Liver (tissue), 3 donors: ENCODE results near the gene MAN2B1.

Source experiments
- CTCF ChIP-seq: fragments of 150-350 bp; IDR thresholded peaks from 2 replicates; pipeline ENCODE4 v1.5.1; 2017; ENCODE audit warnings: improper control_type of control experiment, low read depth, low read length; ENCODE audit not compliant: missing input control
- EGR1 ChIP-seq, 2 donors: IDR thresholded peaks; 2 replicates each; pipeline ENCODE4 v1.6.1; 2016 to 2018; ENCODE audit warnings: antibody characterized with exemption in 2 of 2, low read depth in 2 of 2
- FOXA2 ChIP-seq: IDR thresholded peaks from 2 replicates; pipeline ENCODE4 v1.6.1; 2016; ENCODE audit warnings: antibody characterized with exemption
- GABPA ChIP-seq, 2 donors: IDR thresholded peaks in 1 of 2; conservative IDR thresholded peaks in 1 of 2; 2 replicates each; pipeline ENCODE4 v1.6.1; 2016; ENCODE audit warnings: antibody characterized with exemption in 2 of 2, mild to moderate bottlenecking in 1 of 2, moderate library complexity in 1 of 2
- MAX ChIP-seq: IDR thresholded peaks from 2 replicates; pipeline ENCODE4 v1.6.1; 2016; ENCODE audit warnings: antibody characterized with exemption
- RAD21 ChIP-seq, 2 donors: IDR thresholded peaks; 2 replicates each; pipeline ENCODE4 v1.6.1; 2016; ENCODE audit warnings: antibody characterized with exemption in 2 of 2, mild to moderate bottlenecking in 2 of 2
- RXRA ChIP-seq, 2 donors: IDR thresholded peaks; 2 replicates each; pipeline ENCODE4 v1.6.1; 2017 to 2018; ENCODE audit warnings: antibody characterized with exemption in 2 of 2, mild to moderate bottlenecking in 1 of 2
- SP1 ChIP-seq: IDR thresholded peaks from 2 replicates; pipeline ENCODE4 v1.6.1; 2018; ENCODE audit warnings: antibody characterized with exemption, mild to moderate bottlenecking
- TAF1 ChIP-seq: conservative IDR thresholded peaks from 2 replicates; pipeline ENCODE4 v1.6.1; 2016; ENCODE audit warnings: antibody characterized with exemption, mild to moderate bottlenecking
- YY1 ChIP-seq: IDR thresholded peaks from 2 replicates; pipeline ENCODE4 v1.6.1; 2016; ENCODE audit warnings: antibody characterized with exemption, mild to moderate bottlenecking
- TF ChIP-seq, protein P1 (sequence below): IDR thresholded peaks from 2 replicates; pipeline ENCODE4 v1.6.1; 2016; ENCODE audit warnings: antibody characterized with exemption, mild to moderate bottlenecking
- TF ChIP-seq, protein P2 (sequence below): IDR thresholded peaks from 2 replicates; pipeline ENCODE4 v1.6.1; 2016; ENCODE audit warnings: antibody characterized with exemption
- donor health status: healthy.
- donor health status: healthy.

DNA sequence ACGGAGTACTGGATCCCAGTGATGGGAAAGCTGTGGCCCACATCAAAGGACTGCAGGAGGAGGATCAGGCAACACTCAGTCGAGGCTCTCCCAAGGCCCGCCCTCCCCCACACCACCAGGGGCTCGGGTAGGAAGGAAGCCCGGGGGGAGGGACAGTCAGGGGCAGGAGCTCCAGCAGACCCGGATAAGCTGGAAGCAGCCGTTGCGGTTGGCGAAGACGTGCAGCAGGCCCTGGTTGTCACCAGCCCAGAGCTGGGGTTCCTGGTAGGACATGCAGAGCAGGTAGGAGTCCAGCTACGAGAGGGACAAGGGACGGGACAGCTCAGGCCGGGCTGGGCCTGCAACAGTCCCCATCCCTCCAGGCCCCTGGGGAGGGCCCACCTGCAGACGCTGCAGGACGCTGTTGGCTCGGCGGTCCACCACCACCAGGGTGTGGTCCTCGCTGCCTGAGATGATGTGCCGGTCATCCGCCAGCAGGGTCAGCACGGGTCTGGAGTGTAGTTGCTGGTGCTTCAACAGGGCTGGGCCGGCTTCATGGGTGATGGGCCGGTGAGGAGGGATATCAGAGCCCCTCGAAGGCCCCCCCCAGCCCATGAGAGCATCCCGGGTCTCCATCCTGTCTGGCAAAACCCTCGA is 23.2 kb upstream of the MAN2B1 start:
- no peak for TF ChIP-seq RAD21 (IDR thresholded peaks at IDR 0.05)
- TF ChIP-seq, protein P1, sequence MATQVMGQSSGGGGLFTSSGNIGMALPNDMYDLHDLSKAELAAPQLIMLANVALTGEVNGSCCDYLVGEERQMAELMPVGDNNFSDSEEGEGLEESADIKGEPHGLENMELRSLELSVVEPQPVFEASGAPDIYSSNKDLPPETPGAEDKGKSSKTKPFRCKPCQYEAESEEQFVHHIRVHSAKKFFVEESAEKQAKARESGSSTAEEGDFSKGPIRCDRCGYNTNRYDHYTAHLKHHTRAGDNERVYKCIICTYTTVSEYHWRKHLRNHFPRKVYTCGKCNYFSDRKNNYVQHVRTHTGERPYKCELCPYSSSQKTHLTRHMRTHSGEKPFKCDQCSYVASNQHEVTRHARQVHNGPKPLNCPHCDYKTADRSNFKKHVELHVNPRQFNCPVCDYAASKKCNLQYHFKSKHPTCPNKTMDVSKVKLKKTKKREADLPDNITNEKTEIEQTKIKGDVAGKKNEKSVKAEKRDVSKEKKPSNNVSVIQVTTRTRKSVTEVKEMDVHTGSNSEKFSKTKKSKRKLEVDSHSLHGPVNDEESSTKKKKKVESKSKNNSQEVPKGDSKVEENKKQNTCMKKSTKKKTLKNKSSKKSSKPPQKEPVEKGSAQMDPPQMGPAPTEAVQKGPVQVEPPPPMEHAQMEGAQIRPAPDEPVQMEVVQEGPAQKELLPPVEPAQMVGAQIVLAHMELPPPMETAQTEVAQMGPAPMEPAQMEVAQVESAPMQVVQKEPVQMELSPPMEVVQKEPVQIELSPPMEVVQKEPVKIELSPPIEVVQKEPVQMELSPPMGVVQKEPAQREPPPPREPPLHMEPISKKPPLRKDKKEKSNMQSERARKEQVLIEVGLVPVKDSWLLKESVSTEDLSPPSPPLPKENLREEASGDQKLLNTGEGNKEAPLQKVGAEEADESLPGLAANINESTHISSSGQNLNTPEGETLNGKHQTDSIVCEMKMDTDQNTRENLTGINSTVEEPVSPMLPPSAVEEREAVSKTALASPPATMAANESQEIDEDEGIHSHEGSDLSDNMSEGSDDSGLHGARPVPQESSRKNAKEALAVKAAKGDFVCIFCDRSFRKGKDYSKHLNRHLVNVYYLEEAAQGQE, result no peak
- TF ChIP-seq CTCF, result no peak
- TF ChIP-seq GABPA (IDR thresholded peaks at IDR 0.05 in 1 of 2, conservative IDR thresholded peaks at IDR 0.05 in 1 of 2), result no peak
- TF ChIP-seq, protein P2, sequence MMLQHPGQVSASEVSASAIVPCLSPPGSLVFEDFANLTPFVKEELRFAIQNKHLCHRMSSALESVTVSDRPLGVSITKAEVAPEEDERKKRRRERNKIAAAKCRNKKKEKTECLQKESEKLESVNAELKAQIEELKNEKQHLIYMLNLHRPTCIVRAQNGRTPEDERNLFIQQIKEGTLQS, result no peak
- TF ChIP-seq YY1, result no peak
- TF ChIP-seq SP1, result no peak
- TF ChIP-seq RXRA (IDR thresholded peaks at IDR 0.05), result no peak
- no peak for TF ChIP-seq MAX
- TF ChIP-seq TAF1, result no peak
- TF ChIP-seq EGR1 (IDR thresholded peaks at IDR 0.05; ENCODE audit: low read depth in 2 of 2), result no peak
- no peak for TF ChIP-seq FOXA2
